Endothelial cell of umbilical vein (primary cell): ENCODE measurements around the gene PSMA4.

Experiments
- FOS ChIP-seq: IDR thresholded peaks from 2 replicates; pipeline ENCODE4 v1.6.1; 2011; ENCODE audit warnings: mild to moderate bottlenecking, low read length, moderate library complexity, borderline replicate concordance; ENCODE audit not compliant: insufficient read depth
- MYC ChIP-seq: IDR thresholded peaks from one replicate; pipeline ENCODE4 v1.6.1; 2011; ENCODE audit warnings: mild to moderate bottlenecking, low read depth, low read length
- POLR2A ChIP-seq: IDR thresholded peaks from 2 replicates; pipeline ENCODE4 v1.6.1; 2012; ENCODE audit warnings: low read depth, mild to moderate bottlenecking, control low read depth, low read length
- POLR2AphosphoS5 ChIP-seq: IDR thresholded peaks from 2 replicates; pipeline ENCODE4 v1.6.1; 2012; ENCODE audit warnings: low read depth, mild to moderate bottlenecking, control low read depth, low read length, moderate library complexity; ENCODE audit not compliant: insufficient read depth
- TF ChIP-seq, protein P1 (sequence below), 2 donors: IDR thresholded peaks; 1 replicate in 1 of 2; 2 replicates in 1 of 2; pipeline ENCODE4 v1.5.1; 2011; ENCODE audit warnings: low read length in 2 of 2, mild to moderate bottlenecking in 2 of 2, moderate library complexity in 2 of 2, control low read depth in 1 of 2, inconsistent platforms in 1 of 2, low read depth in 1 of 2; ENCODE audit not compliant: insufficient read depth in 1 of 2; ENCODE audit errors: extremely low read depth in 1 of 2

DNA sequence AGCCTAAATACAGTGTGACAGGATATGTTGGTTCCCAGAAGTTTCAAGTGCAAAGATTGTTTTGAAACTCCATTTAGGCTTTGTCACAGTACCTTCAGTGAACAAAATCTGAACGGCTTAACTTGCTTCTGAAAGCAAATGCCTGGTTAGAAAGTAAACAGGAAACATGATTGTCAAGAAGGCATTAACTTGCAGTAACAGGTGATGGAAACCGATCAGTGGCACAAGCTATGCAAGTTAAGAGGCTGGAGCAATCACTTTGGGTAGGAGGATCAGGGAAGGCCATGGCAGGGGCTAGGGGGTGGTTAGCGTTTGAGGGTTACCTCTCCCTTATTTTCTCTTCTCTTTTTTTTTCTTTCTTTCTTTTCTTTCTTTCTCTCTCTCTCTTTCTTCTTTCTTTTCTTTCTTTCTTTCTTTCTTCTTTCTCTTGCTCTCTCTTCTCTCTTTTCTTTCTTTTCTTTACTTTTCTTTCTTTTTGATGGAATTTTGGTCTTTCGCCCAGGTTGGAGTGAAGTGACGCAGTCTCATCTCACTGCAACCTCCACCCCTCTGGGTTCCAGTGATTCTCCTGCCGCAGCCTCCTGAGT lies 30.4 kb upstream of the PSMA4 start:
- TF ChIP-seq POLR2AphosphoS5, result no peak
- TF ChIP-seq, protein P1, sequence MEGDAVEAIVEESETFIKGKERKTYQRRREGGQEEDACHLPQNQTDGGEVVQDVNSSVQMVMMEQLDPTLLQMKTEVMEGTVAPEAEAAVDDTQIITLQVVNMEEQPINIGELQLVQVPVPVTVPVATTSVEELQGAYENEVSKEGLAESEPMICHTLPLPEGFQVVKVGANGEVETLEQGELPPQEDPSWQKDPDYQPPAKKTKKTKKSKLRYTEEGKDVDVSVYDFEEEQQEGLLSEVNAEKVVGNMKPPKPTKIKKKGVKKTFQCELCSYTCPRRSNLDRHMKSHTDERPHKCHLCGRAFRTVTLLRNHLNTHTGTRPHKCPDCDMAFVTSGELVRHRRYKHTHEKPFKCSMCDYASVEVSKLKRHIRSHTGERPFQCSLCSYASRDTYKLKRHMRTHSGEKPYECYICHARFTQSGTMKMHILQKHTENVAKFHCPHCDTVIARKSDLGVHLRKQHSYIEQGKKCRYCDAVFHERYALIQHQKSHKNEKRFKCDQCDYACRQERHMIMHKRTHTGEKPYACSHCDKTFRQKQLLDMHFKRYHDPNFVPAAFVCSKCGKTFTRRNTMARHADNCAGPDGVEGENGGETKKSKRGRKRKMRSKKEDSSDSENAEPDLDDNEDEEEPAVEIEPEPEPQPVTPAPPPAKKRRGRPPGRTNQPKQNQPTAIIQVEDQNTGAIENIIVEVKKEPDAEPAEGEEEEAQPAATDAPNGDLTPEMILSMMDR (IDR thresholded peaks at IDR 0.05; ENCODE audit: extremely low read depth in 1 of 2, insufficient read depth in 1 of 2, low read depth in 1 of 2, low read length in 2 of 2), result no peak
- no peak for TF ChIP-seq POLR2A
- no peak for TF ChIP-seq MYC
- no peak for TF ChIP-seq FOS
